ENCODE data around the gene NOL4L. TPM values are rescaled to one million over a fixed set of nuclear protein-coding genes. Genes with fewer than 3 reads are reported as not detected.

NOL4L gene
- total RNA-seq, 1 experiment from 2014 or later, result 31.7 TPM

DNA sequence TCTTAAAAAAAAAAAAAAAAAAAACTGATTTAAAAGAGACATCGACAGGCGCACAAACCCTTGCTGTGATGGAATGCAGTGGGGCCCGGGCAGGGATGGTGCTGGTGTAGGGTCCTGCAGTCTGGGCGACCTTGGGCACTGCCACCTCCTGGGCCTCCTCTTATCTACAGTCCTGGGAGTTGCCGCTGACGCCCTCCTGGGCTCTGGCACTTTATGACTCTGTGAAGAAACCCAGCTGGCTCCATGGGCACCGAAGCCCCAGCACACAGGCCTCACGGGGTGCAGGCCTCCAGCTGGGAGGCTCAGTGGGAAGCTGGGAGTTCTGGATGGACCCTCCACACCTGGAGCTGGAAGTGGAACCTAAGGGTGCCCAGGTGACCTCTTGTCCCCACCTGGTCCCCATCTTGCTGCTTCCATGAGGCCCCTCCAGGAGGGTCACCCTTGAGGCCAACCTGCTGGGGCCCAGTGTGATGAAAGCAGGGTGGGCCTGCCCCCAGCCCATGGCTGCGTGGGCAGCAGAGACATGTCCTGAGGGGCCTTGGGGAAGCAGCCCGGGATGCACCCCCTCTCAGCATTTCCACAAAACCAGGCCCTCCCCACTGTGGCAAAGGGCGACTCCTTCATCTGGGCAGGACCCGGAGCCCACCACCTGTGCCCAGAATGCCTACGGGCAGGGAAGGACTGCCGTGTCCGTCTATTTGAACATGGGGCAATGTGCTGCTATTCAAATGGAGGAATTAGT lies 122.1 kb downstream of the NOL4L start:
- H2BK15ac ChIP-seq (ENCODE audit: low read depth, low read length), result no peak overlapping the region
- no CpG with 5 or more reads among the region's 15 CpGs for WGBS (ENCODE audit: extremely low coverage, insufficient read length, low lambda C conversion rate)
- no peak overlapping the region for H3K4ac ChIP-seq (ENCODE audit: low read depth, low read length)
- no peak for DNase-seq
- no peak overlapping the region for H2BK5ac ChIP-seq (ENCODE audit: insufficient read length, low read length)
- H3K36me3 Mint-ChIP-seq (ENCODE audit: insufficient read depth in 1 of 3, low read depth in 3 of 3), result peaks cover 0 to 10% (median 2%) of the 10 kb centered on the region in 3 experiments; a peak in 6 of 7 replicates
- no peaks in the 10 kb centered on the region for H3K79me2 ChIP-seq (ENCODE audit: insufficient read depth, low read length)
- H2BK12ac ChIP-seq (ENCODE audit: insufficient read length, low read depth, low read length), result no peak overlapping the region
- no peak overlapping the region for H3K9ac ChIP-seq (ENCODE audit: extremely low read depth, insufficient read length, low read length)
- TF ChIP-seq, protein P1, sequence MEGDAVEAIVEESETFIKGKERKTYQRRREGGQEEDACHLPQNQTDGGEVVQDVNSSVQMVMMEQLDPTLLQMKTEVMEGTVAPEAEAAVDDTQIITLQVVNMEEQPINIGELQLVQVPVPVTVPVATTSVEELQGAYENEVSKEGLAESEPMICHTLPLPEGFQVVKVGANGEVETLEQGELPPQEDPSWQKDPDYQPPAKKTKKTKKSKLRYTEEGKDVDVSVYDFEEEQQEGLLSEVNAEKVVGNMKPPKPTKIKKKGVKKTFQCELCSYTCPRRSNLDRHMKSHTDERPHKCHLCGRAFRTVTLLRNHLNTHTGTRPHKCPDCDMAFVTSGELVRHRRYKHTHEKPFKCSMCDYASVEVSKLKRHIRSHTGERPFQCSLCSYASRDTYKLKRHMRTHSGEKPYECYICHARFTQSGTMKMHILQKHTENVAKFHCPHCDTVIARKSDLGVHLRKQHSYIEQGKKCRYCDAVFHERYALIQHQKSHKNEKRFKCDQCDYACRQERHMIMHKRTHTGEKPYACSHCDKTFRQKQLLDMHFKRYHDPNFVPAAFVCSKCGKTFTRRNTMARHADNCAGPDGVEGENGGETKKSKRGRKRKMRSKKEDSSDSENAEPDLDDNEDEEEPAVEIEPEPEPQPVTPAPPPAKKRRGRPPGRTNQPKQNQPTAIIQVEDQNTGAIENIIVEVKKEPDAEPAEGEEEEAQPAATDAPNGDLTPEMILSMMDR (conservative IDR thresholded peaks at IDR 0.05), result no peak
- peaks cover 30 to 34% of the 10 kb centered on the region in 2 experiments for H3K4me1 Mint-ChIP-seq
- H3K9me3 Mint-ChIP-seq, result no peaks in the 10 kb centered on the region
- H4K8ac ChIP-seq (replicated peaks; ENCODE audit: insufficient read length, low read depth, low read length), result no peak overlapping the region
- no peaks in the 10 kb centered on the region for H3K27me3 Mint-ChIP-seq (ENCODE audit: low read depth)
- H3K27me3 ChIP-seq (ENCODE audit: insufficient read depth, low read length), result no peaks in the 10 kb centered on the region
- H3K4me1 ChIP-seq (ENCODE audit: insufficient read depth, low read length), result no peaks in the 10 kb centered on the region
- H3K27ac ChIP-seq (ENCODE audit: insufficient read length, low read depth, low read length), result no peak overlapping the region
- H3K23ac ChIP-seq (ENCODE audit: insufficient read length, low read depth, low read length), result no peak overlapping the region
- H3K79me1 ChIP-seq (ENCODE audit: insufficient read depth, low read depth, low read length, poor library complexity, severe bottlenecking), result no peaks in the 10 kb centered on the region
- H3K18ac ChIP-seq (ENCODE audit: insufficient read length, low read depth, low read length), result no peak overlapping the region
- H4K5ac ChIP-seq (ENCODE audit: insufficient read length, low read depth, low read length), result no peak overlapping the region
- no peak overlapping the region for H3K4me3 Mint-ChIP-seq
- no peak overlapping the region for H3T11ph ChIP-seq (ENCODE audit: low read length)
- H3K9me3 ChIP-seq (ENCODE audit: control insufficient read depth, low read depth, low read length), result no peaks in the 10 kb centered on the region
- H3K23me2 ChIP-seq (ENCODE audit: insufficient read length, low read depth, low read length, poor library complexity, severe bottlenecking), result no peaks in the 10 kb centered on the region
- no peak overlapping the region for H2BK20ac ChIP-seq (ENCODE audit: low read depth, low read length, poor library complexity, severe bottlenecking)
- no peak overlapping the region for H2AK5ac ChIP-seq (ENCODE audit: insufficient read length, low read length)
- no peak overlapping the region for H3K14ac ChIP-seq (ENCODE audit: insufficient read depth, low read length)
- H4K20me1 ChIP-seq (ENCODE audit: control insufficient read depth, insufficient read depth, insufficient read length), result peaks cover 4% of the 10 kb centered on the region
- H3K56ac ChIP-seq (ENCODE audit: insufficient read length, low read depth, low read length), result no peak overlapping the region
- peak overlapping the region in 1 of 3 experiments; percentile 82; a peak in 3 of 7 replicates for H3K27ac Mint-ChIP-seq
- H2BK120ac ChIP-seq (ENCODE audit: low read depth, low read length, poor library complexity, severe bottlenecking), result no peak overlapping the region
- no peak overlapping the region for H2AFZ ChIP-seq (ENCODE audit: low read length)
- no peak overlapping the region for H3K4me2 ChIP-seq (ENCODE audit: insufficient read depth, insufficient read length, low read length)
- H4K91ac ChIP-seq (ENCODE audit: insufficient read length, low read depth, low read length), result no peak overlapping the region
